ENCODE data around the gene SCN5A.

Gene SCN5A

DNA sequence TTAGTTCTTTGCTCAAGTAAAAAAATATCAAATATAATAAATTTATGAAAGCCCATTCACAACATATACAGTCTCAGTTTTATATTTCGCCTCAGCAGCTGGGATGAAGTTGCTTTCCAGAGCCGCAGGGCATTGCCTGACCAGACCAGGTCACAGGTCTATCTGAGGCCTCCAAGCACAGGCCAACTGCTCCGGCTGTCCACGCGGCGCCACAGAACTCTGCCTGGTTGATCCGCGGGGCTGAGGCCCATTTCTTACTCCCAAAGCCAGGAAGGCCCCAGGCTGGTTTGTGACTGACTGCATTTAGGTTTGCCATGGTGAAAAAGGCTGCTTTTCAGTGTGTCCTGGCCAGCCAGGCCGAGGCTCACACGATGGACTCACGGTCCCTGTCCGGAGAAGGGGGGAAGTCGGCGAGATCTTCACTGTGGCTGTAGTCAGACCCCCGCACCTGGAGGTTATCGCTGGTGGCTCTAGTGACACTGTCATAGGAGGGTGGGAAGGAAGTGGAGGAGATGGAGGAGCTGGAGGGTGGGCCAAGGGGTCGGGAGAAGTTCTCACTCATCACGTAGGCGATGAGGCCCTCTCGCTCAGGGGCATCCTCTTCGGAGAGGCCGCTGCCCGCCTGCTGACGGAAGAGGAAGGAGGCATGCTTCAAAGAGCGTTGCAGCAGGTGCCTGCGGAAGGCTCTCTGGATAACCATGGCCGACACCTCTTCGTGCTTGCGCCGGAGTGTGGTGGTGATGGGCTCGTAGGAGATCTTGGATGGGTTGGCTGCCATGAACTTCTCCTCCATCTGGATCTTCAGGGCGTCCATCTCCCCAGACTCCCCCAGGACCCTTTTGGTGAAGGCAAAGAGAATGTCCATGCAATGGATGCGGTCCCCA lies 99.3 kb downstream of the SCN5A start:
- TF ChIP-seq, protein P1, sequence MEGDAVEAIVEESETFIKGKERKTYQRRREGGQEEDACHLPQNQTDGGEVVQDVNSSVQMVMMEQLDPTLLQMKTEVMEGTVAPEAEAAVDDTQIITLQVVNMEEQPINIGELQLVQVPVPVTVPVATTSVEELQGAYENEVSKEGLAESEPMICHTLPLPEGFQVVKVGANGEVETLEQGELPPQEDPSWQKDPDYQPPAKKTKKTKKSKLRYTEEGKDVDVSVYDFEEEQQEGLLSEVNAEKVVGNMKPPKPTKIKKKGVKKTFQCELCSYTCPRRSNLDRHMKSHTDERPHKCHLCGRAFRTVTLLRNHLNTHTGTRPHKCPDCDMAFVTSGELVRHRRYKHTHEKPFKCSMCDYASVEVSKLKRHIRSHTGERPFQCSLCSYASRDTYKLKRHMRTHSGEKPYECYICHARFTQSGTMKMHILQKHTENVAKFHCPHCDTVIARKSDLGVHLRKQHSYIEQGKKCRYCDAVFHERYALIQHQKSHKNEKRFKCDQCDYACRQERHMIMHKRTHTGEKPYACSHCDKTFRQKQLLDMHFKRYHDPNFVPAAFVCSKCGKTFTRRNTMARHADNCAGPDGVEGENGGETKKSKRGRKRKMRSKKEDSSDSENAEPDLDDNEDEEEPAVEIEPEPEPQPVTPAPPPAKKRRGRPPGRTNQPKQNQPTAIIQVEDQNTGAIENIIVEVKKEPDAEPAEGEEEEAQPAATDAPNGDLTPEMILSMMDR (conservative IDR thresholded peaks at IDR 0.05; ENCODE audit: control insufficient read depth, insufficient read depth, low read depth, low read length): no peak
- DNase-seq (ENCODE audit: low read depth): no peak
- H3K4me3 ChIP-seq (ENCODE audit: control insufficient read depth, low read depth, low read length): no peak overlapping the region

DNA sequence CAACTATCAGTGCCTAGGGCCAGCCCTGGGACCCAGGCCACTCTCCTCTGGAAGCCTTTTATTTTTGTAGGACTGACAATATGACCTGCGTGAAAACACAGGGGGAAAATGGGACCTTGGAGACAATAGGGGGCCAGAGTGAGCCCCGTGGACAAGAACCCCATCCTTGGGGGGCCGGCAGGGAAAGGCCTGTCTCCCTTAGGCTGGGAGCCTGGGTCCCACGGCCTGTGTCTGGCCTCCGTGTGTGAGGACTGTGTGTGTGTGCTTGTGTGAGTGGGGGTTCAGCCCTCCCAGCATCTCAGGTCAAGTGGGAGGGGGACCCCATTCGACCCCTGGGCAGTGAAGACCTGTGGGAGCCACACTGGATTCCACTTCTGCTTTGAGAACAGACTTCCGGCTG lies 100.0 kb downstream of the SCN5A start:
- TF ChIP-seq, protein P1 (conservative IDR thresholded peaks at IDR 0.05; ENCODE audit: control insufficient read depth, insufficient read depth, low read depth, low read length): no peak
- no peak for DNase-seq (ENCODE audit: low read depth)
- H3K4me3 ChIP-seq (ENCODE audit: control insufficient read depth, low read depth, low read length): no peak overlapping the region

DNA sequence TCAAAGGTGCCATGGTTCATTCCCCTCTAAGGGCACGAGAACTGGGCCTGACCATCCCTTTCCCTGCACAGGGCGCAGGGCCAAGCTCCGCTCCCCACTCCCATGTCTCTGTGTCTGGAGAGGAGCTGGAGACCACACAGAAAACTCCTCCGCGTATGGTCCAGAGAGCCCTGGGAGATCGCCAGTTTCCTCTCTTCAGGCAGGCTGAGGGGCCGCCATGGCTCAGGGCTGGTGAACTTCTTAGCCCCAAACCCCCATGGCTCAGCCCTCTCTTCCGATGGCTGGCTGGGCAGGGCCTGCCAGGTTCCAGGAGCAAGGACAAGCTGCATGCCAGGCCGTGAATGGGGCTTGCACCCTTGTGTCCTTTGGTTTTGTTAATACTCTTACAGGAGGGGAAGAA lies 100.4 kb downstream of the SCN5A start:
- TF ChIP-seq, protein P1 (conservative IDR thresholded peaks at IDR 0.05; ENCODE audit: control insufficient read depth, insufficient read depth, low read depth, low read length): no peak
- no peak overlapping the region for H3K4me3 ChIP-seq (ENCODE audit: control insufficient read depth, low read depth, low read length)
- DNase-seq (ENCODE audit: low read depth): no peak

DNA sequence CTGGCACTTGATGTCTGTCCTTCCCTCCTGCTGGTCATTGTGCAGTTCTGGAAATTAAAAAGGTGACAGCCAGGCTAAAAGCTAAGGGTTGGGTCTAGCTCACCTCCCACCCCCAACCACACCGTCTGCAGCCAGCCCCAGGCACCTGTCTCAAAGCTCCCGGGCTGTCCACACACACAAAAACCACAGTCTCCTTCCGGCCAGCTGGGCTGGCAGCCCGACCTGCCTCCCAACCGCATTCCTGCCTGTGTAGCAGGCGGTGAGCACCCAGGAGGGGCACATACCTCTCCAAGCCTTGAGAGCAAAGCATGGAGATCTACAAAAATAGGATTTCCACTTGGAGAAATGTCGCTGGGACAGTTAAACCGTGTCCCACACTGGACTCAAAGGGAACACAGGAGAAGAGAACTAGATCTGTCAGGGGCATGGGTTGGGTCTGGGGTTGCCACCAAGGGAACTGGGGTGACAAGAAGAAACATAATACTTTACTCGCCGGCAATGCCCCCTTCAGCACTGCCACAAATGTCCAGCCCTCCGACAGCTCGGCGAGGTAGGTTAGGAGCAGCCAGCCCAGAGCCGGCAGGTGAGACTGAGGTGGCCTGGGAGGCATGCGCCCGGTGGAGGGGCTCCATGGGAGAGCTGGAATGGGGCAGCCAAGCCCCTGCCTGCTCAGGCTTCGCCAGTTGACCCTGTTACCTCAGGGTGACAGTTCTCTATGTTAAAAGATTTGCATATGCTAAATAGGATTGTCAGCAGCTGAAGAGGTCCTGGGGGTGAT lies 101.1 kb downstream of the SCN5A start:
- TF ChIP-seq, protein P1 (conservative IDR thresholded peaks at IDR 0.05; ENCODE audit: control insufficient read depth, insufficient read depth, low read depth, low read length): no peak
- no peak for DNase-seq (ENCODE audit: low read depth)
- H3K4me3 ChIP-seq (ENCODE audit: control insufficient read depth, low read depth, low read length): no peak overlapping the region

DNA sequence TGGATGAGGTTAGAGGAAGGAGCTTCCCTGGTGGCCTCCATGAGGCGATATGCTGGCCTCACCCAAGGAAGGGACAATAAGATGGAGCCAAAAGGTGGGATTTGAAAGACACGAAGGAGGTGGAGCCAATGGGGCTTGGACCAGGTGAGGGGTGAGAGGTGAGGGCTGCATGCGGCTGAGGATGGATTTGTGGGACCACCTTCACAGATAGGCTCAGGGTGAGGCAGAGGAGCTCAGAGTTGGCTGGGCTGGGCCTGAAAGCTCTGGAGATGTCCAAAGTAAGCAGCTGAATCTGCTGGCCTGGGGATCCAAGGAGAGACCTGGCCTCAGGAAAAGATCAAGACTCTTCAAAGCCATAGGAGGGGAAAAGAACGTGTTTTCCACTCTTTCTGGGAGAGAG lies 103.5 kb downstream of the SCN5A start:
- DNase-seq (ENCODE audit: low read depth): no peak
- TF ChIP-seq, protein P1 (conservative IDR thresholded peaks at IDR 0.05; ENCODE audit: control insufficient read depth, insufficient read depth, low read depth, low read length): no peak
- H3K4me3 ChIP-seq (ENCODE audit: control insufficient read depth, low read depth, low read length): no peak overlapping the region

DNA sequence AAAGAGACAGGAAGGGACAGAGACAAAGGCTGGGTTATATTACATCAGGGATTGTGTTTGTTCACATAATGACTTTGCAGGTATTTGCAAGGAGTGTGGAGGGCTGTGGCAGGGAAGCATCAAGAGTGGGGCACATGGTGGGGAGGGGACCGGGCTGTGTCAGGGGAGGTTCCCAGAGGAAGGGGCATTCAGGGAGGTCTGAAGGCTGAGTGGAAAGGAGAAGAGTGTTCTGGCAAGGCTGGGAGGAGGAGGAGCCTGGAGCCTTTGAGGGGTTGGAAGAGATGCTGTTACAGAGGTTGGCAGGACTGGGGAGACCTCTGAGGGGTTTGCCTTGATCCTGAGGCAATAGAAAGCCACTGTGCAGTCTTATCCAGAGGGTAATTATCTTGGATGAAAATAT lies 103.9 kb downstream of the SCN5A start:
- TF ChIP-seq, protein P1 (conservative IDR thresholded peaks at IDR 0.05; ENCODE audit: control insufficient read depth, insufficient read depth, low read depth, low read length): no peak
- no peak overlapping the region for H3K4me3 ChIP-seq (ENCODE audit: control insufficient read depth, low read depth, low read length)
- DNase-seq (ENCODE audit: low read depth): no peak
